Endodermal cell (in vitro differentiated cells): ENCODE results near the gene CFB. TPM values are rescaled to one million over a fixed set of nuclear protein-coding genes. Genes with fewer than 3 reads are reported as not detected.

Source experiments
- DNase-seq: peaks from one replicate; pipeline ENCODE4 v3.0.0-alpha.2; 2017
- H3K27ac ChIP-seq: 2 replicates; pipeline ENCODE4 v1.5.1; 2013; ENCODE audit warnings: mild to moderate bottlenecking, low read depth, low read length, moderate library complexity
- H3K27me3 ChIP-seq: 2 replicates; pipeline ENCODE4 v1.6.1; 2013; ENCODE audit warnings: mild to moderate bottlenecking, low read length, moderate library complexity; ENCODE audit not compliant: insufficient read depth, control insufficient read depth, poor library complexity, severe bottlenecking
- H3K36me3 ChIP-seq: 2 replicates; pipeline ENCODE4 v1.7.0; 2013; ENCODE audit warnings: mild to moderate bottlenecking, low read length, moderate library complexity; ENCODE audit not compliant: control insufficient read depth, insufficient read depth
- H3K4me1 ChIP-seq: one replicate; pipeline ENCODE4 v1.7.0; 2013; ENCODE audit warnings: low read length; ENCODE audit not compliant: control insufficient read depth, insufficient read depth
- H3K4me3 ChIP-seq: 2 replicates; pipeline ENCODE4 v1.5.1; 2013; ENCODE audit warnings: mild to moderate bottlenecking, low read length, moderate library complexity
- H3K9ac ChIP-seq: 2 replicates; pipeline ENCODE4 v1.6.1; 2013; ENCODE audit warnings: mild to moderate bottlenecking, low read length, moderate library complexity; ENCODE audit not compliant: poor library complexity, severe bottlenecking; ENCODE audit errors: extremely low read depth
- H3K9me3 ChIP-seq: 2 replicates; pipeline ENCODE4 v1.6.1; 2013; ENCODE audit warnings: mild to moderate bottlenecking, low read length, moderate library complexity; ENCODE audit not compliant: control insufficient read depth
- H3K27ac Mint-ChIP-seq: 2 replicates; pipeline ENCODE4 v1.8.0; 2020; ENCODE audit warnings: mixed read lengths
- H3K27me3 Mint-ChIP-seq: 2 replicates; pipeline ENCODE4 v1.8.0; 2021; ENCODE audit warnings: mild to moderate bottlenecking, mixed read lengths; ENCODE audit not compliant: insufficient read depth
- H3K36me3 Mint-ChIP-seq: 2 replicates; pipeline ENCODE4 v1.8.0; 2020; ENCODE audit warnings: low read depth, mixed read lengths
- H3K4me1 Mint-ChIP-seq: 2 replicates; pipeline ENCODE4 v1.8.0; 2020; ENCODE audit warnings: mixed read lengths
- H3K4me3 Mint-ChIP-seq: 2 replicates; pipeline ENCODE4 v1.8.0; 2020; ENCODE audit warnings: mild to moderate bottlenecking, moderate library complexity, mixed read lengths
- H3K9me3 Mint-ChIP-seq: 2 replicates; pipeline ENCODE4 v1.8.0; 2020; ENCODE audit warnings: mild to moderate bottlenecking, mixed read lengths
- WGBS, 2 experiments: methylation state at CpG; one replicate each; pipeline versions ENCODE4 v1.1.5 to v1.1.7; 2013; ENCODE audit warnings: missing lambda C conversion rate in 2 of 2, mixed read lengths in 1 of 2; ENCODE audit not compliant: insufficient coverage in 1 of 2, insufficient read length in 1 of 2; 5-methylcytosine and 5-hydroxymethylcytosine counted together
- total RNA-seq, 2 donors: library from RNA; stranded (reverse); fragmentation: NEBNext Ultra II Directional in 1 of 2; extraction: Animal tissue kit (Norgen Biotek cat#: 25700) in 1 of 2; gene quantifications; 2 replicates in 1 of 2; 3 replicates in 1 of 2; pipeline ENCODE4 v1.2.1, GENCODE V29; 2021
- TF ChIP-seq, protein P1 (sequence below): fragments of 200-600 bp; sonication (generic); conservative IDR thresholded peaks from 2 replicates; pipeline ENCODE4 v1.5.0; 2021; ENCODE audit warnings: antibody characterized with exemption, mild to moderate bottlenecking

CFB gene
- total RNA-seq, 2 donors from 2014 or later, result 0.51 to 0.66 TPM

DNA sequence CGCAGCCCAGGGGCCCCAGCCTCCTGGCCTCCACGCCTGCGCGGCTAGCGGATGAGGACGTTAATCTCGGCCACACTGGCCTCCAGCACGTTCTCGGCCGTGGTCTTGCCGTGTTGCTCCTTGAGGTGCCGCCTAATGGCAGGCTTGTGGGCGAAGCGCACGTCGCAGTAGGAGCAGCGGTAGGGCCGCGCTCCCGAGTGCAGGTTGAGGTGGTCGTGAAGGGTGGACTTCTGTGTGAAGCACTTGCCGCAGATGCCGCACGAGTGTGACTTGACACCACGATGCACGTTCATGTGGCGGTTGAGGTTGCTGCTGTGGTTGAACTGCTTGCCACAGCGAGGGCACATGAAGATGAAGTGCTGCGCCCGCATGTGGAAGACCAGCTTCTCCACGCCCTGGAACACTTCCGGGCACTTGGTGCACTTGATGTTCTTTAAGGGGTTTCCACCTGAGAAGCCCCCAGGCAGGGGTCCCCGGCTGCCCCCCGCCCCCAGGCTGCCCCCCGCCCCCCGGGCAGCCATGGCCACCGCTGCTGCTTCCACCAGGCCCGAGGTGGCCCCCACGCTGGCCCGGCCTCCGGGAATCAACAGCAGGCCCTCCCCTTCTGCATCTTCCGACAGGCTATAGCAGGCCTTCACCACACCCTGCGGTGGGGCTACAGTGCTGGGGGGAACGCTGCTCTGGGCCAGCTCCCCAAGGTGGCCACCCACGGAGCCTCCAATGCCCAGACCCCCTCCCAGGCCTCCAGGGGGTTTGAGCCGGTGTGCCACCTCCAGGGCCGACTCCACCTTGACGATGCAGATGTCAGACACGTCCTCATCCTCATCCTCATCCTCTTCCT is 45.8 kb upstream of the CFB start:
- Mint-ChIP-seq H3K9me3 (no peaks in the 10 kb centered on the region), H3K36me3 (peaks cover 9% of the 10 kb centered on the region), H3K27me3 (no peaks in the 10 kb centered on the region), H3K27ac (peak overlapping the region; percentile 75), H3K4me3 (peak overlapping the region; percentile 63), H3K4me1 (peaks cover 25% of the 10 kb centered on the region)
- no peak overlapping the region for H3K9ac ChIP-seq
- no peak overlapping the region for H3K27ac ChIP-seq
- DNase-seq, result peak; percentile 48
- peaks cover 9% of the 10 kb centered on the region for H3K36me3 ChIP-seq
- H3K9me3 ChIP-seq, result no peaks in the 10 kb centered on the region
- H3K4me3 ChIP-seq, result no peak overlapping the region
- H3K27me3 ChIP-seq, result no peaks in the 10 kb centered on the region
- peaks cover 4% of the 10 kb centered on the region for H3K4me1 ChIP-seq
- TF ChIP-seq, protein P1, sequence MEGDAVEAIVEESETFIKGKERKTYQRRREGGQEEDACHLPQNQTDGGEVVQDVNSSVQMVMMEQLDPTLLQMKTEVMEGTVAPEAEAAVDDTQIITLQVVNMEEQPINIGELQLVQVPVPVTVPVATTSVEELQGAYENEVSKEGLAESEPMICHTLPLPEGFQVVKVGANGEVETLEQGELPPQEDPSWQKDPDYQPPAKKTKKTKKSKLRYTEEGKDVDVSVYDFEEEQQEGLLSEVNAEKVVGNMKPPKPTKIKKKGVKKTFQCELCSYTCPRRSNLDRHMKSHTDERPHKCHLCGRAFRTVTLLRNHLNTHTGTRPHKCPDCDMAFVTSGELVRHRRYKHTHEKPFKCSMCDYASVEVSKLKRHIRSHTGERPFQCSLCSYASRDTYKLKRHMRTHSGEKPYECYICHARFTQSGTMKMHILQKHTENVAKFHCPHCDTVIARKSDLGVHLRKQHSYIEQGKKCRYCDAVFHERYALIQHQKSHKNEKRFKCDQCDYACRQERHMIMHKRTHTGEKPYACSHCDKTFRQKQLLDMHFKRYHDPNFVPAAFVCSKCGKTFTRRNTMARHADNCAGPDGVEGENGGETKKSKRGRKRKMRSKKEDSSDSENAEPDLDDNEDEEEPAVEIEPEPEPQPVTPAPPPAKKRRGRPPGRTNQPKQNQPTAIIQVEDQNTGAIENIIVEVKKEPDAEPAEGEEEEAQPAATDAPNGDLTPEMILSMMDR, result no peak
- 95 to 96% methylated on average over 39 to 49 of the region's 49 CpGs for WGBS, 2 experiments

DNA sequence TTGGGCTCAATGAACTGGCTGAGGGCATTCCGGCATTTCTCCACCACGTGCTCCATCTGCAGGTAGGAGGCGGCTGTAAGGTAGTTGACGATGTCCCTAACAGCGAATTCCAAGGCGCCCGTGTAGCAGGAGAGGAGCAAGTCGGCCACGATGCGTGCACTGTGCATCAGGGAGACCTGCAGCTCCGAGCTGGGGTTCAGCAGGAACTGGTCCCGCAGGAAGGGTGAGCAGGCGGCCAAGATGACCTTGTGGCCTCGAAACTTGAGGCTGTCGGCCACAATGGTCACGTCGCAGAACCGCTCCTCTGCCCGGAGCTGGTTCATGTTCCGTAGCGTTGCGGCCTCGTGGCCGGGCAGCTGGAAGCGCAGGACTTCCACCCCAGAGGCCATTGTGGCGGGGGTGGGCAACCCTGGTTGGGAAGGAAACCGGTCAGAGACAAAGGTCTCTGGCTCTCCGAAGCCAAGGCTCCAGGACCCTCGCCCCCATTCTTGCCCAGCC is 44.9 kb upstream of the CFB start:
- H3K27me3 ChIP-seq, result no peaks in the 10 kb centered on the region
- Mint-ChIP-seq H3K4me1 (peaks cover 25% of the 10 kb centered on the region), H3K4me3 (peak overlapping the region; percentile 63), H3K9me3 (no peaks in the 10 kb centered on the region), H3K36me3 (peaks cover 2% of the 10 kb centered on the region), H3K27me3 (no peaks in the 10 kb centered on the region), H3K27ac (no peak overlapping the region)
- H3K9ac ChIP-seq, result no peak overlapping the region
- peak overlapping the region; percentile 40 for H3K27ac ChIP-seq
- 81 to 83% methylated on average over 27 to 29 of the region's 29 CpGs for WGBS, 2 experiments
- no peak overlapping the region for H3K4me3 ChIP-seq
- no peaks in the 10 kb centered on the region for H3K9me3 ChIP-seq
- peaks cover 3% of the 10 kb centered on the region for H3K36me3 ChIP-seq
- peaks cover 6% of the 10 kb centered on the region for H3K4me1 ChIP-seq
- TF ChIP-seq, protein P1, result peak; percentile 20
- DNase-seq, result peak; percentile 76

DNA sequence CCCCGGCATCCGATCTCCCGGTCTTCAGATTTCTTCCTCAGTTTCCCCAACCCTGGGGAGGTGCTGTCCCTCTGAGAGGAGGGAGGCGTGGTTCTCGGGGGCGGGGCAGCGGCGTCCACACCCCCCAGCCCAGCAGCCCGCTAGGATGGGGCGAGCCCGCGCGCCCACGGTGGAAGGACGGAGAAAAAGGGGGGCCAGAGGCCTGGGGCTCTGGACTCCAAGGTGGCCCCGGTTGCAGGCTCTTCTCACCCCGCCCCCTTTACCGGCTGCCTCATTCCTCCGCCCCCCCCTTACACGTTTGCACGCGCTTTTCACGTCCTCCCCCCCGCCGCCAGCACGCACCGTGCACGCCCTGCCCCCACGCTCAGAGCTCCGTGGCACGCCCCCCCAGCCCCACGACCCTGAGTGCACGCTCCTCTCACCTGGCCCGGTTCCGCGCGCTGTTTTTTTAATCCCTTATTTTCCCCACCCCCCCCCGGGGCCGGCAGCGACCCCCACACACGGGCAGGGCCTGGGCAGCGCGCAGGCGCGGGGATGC is 44.4 kb upstream of the CFB start:
- peak overlapping the region; percentile 47 for H3K9ac ChIP-seq
- Mint-ChIP-seq H3K27ac (no peak overlapping the region), H3K4me3 (peak overlapping the region; percentile 63), H3K4me1 (peaks cover 28% of the 10 kb centered on the region), H3K9me3 (no peaks in the 10 kb centered on the region), H3K27me3 (no peaks in the 10 kb centered on the region), H3K36me3 (peaks cover 2% of the 10 kb centered on the region)
- no peaks in the 10 kb centered on the region for H3K9me3 ChIP-seq
- no peaks in the 10 kb centered on the region for H3K36me3 ChIP-seq
- H3K27me3 ChIP-seq, result no peaks in the 10 kb centered on the region
- peaks cover 5% of the 10 kb centered on the region for H3K4me1 ChIP-seq
- H3K27ac ChIP-seq, result peak overlapping the region; percentile 75
- TF ChIP-seq, protein P1, result no peak
- H3K4me3 ChIP-seq, result peak overlapping the region; percentile 76
- peak; percentile 50 for DNase-seq
- WGBS, 2 experiments, result 11 to 12% methylated on average over 8 to 32 of the region's 45 CpGs
